ENCODE data around the gene ZMIZ1.

The ZMIZ1 gene

GRCh38 chr10:79079490-79080355 lies 11.0 kb downstream of the ZMIZ1 start:
- peak; percentile 71 for DNase-seq (ENCODE audit: low read depth)

DNA sequence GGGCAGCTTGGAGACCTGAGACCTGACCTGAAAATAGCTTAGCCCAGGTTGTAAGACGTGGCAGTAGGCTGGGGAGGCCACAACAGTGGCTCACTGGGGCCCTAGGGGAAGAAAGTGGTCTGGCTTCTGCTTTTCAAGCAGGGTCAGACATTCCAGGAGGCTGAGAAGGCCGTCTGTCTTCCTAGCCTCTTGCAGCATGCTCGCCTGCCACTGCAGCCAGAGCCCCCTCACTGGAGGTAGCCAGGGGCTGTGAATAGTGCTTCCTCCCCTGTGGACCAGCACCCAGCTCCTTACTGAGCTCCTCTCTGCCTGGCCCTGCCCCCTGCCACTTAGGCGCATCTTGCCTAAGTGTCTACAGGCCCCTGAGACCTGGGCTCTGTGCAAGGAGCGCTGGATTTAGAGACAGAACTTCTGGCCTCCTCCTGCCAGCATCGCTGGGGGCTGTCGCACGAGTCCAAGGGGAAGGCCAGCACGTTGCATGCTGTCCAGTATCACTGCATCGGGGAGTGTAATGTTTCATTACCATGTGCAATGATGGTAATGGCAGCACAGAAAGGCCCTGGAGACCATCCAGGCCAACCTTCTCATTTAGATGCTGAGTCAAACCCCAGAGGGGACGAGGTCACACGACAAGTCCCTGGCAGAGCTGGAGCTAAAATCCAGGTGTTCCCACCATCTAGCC lies 12.7 kb downstream of the ZMIZ1 start:
- peak; percentile 92 for DNase-seq (ENCODE audit: low read depth)

GRCh38 chr10:79082035-79082373 lies 13.2 kb downstream of the ZMIZ1 start:
- DNase-seq (ENCODE audit: low read depth), result no peak

DNA sequence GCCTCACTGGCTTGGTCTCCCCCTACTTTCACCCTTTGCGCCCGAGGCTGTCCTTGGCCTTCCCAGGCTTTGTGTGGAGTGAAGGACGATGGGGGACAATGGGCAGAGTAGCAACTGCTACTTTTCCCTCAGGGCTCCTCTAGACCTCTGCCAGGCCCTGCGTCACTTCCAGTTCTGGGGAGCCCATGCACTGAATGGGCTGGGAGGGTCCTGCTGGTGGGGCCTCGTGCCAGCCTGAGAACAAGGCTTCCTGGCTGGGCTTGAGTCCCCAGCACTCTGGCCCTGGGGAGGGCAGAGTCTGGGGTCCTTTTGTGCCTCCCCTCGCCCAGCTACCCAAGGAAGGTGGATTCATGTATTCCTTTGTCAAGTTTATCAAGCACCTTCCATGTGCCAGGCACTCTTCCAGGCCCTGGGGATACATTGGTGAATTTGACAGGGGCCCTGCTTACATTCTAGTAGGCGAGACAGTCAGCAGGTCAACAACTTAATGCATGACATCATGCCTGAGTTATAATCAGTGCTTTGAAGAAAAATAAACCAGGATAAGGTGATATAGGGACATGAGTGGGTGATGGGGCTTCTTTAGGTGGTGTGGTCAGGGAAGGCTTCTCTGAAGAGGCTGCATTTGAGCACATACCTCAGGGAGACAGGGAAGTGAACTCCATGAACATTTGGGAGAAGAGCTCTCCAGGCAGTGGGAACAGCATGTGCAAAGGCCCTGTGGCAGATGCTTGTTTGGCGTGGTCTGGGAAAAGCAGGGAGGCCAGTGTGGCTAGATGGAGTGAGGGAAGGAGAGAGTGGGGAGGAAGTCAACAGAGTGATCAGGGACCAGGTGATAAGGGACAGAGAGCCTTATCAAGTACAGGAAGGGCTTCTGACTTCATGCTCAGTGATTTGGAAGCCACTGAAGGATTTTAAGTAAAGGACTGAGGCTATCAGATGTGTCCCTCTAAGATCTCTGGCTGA lies 14.1 kb downstream of the ZMIZ1 start:
- DNase-seq (ENCODE audit: low read depth), result peak; percentile 55

GRCh38 chr10:79084012-79084971 lies 15.5 kb downstream of the ZMIZ1 start:
- DNase-seq (ENCODE audit: low read depth), result peak; percentile 92

DNA sequence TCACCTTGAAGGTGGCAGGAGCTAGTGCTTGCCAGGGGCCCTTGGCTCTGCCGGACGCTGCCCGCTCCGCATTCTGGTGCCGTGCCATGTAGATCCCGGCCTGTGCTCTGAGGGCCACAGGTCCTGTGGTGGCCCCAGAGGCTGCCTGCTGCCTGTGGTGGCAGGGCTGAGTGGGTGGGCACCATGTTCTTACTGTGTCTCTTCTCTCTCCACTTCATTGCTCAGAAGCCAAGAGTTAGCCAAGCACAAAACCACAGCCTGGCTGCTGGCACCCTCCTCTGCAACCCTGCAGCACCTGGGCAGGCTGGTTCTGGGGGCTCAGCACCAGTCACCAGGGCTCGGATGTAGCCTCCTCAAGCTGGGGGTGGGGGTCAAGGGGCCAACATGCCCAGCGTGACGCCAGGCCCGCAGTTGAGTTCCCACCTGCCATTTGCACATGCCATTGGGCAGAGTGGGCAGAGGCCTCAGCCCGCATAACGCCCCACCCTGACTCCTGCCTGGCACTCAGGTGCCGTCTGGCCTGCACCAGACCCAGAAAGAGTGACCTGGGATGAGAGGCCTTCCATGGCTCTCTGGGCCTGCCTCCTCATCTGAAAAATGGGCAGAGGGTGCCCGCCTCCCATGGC lies 16.3 kb downstream of the ZMIZ1 start:
- DNase-seq (ENCODE audit: low read depth), result no peak

DNA sequence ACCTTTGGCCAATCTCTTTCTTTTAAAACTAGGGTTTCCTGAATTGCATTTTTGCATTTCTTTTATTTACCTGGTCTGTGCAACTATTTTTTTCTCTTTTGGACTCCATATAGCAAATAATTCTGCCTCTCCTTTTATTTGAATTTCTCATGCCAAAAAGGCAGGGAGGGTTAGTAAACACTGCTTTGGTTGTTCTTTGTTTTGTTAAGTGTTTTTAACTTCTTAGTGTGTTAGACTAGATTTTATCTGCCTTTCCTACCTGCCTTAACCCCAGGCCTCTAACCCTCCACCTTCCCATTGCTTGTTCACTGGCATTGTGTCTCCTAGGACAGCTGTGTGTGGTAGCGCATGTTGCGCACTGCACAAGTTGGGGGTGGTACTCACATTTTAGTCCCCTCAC lies 18.1 kb downstream of the ZMIZ1 start:
- DNase-seq (ENCODE audit: low read depth), result no peak

DNA sequence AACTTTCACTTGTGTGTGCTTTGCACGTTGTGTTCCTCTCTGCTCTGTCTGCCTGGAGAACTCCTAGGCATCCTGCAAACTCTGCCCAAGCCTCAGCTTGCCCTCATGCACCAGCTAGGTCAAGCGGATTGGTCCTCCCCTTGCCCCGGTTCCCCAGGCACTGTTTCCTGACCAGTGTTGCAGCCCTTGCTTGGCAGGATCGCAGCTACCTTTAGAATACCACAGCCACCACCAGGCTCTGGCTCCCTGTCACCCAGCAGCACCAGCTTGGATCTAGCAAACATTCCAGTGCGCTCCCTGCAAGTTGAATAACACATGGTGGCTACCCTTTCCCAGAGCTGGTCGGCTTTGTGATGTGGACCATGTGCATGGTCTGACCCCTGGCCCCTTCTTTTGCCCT lies 19.0 kb downstream of the ZMIZ1 start:
- no peak for DNase-seq (ENCODE audit: low read depth)

- DNase-seq (ENCODE audit: low read depth), result no peak
Observed at GRCh38 chr10:79088176-79088575, 19.4 kb downstream of the ZMIZ1 start.

DNA sequence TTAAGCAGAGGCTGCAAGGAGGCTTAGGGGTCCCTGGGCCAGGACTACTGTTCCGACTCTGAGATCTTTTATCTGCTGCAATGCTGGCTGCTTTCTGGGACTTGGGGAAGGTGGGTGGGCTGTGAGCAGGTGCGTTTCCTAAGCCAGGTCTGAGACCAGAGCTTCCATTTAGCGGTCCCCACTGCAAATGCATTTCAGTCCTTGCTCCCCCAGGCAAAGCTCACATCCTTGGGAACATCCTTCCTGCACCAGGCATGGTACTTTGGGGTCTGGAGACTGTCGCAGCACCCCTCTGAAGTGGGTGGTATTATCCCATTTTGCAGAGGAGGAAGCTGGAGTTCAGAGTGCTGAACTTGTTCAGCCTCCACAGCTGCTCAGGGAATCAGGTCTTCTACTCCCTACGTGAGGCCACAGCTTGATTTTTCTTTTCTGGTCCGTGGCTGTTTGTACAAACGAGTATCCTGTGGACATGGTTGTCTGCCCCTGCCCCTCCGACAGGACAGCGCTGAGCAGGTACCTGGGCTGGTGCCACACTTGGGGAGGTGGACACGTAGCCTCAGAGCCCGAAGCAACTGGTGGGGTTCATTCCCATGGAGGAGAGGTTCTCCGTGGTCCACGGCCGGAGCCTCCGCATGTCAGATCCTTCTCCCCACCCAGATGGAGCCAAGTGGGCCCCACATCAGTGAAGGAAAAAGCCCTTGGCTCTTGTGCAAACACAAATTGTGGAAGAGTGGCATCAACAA lies 20.0 kb downstream of the ZMIZ1 start:
- DNase-seq (ENCODE audit: low read depth), result no peak

GRCh38 chr10:79089632-79090031 lies 20.9 kb downstream of the ZMIZ1 start:
- DNase-seq (ENCODE audit: low read depth), result no peak

DNA sequence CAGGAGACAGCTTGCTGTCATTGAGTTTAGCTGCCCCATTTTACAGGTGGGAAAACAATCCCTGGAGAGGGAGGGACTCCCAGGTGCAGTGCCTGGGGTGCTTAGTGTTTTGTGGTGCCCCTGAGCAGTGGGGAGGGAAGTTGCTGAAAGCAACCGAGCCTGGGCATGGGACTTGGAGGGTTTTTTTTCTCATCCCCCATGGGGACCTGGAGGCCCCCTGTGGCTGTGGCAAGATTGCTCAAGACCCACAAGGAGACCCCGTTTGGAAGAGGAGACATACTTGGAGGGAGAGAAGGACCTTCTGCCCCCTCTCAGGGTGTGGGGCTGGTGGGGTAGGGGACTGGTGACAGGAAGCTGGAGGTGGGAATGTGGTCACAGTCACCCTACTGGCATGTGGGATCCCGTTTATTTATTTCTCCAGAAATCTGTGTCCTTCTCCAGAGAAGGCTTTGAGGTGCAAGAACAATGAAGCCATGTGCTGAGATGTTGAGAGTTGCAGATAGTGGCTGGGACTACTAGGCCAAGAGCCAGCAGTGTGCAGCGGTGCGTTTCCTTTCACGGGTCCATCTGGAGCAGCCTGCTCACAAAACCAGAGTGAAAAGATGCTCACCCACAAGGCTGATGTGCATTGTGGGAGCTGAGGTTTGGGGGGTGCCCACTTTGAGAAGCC lies 21.5 kb downstream of the ZMIZ1 start:
- DNase-seq (ENCODE audit: low read depth), result no peak

GRCh38 chr10:79092292-79092896 lies 23.6 kb downstream of the ZMIZ1 start:
- DNase-seq (ENCODE audit: low read depth), result no peak

- DNase-seq (ENCODE audit: low read depth), result peak; percentile 70
Observed at GRCh38 chr10:79093658-79094411, 25.1 kb downstream of the ZMIZ1 start.

- no peak for DNase-seq (ENCODE audit: low read depth)
Observed at GRCh38 chr10:79094412-79095175, 25.8 kb downstream of the ZMIZ1 start.

DNA sequence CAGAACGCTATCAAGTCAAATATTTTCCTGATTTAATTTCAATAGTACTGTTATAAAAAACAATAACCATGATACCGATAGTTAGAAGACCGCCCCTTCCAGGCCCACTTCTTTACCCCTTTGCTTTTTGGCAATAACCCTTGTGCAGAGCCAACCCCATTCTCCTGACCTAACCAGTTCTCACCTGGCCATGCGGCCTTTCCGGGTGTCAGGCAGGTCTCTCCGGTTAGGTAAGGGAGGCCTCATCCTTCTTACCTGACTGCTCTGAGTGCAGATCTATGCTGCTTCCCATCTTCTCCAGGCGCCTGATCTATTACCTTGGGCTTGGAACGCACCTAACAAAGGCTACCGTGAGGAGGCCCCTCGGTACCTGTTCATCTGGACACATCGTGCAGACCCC lies 26.6 kb downstream of the ZMIZ1 start:
- DNase-seq (ENCODE audit: low read depth), result no peak

DNA sequence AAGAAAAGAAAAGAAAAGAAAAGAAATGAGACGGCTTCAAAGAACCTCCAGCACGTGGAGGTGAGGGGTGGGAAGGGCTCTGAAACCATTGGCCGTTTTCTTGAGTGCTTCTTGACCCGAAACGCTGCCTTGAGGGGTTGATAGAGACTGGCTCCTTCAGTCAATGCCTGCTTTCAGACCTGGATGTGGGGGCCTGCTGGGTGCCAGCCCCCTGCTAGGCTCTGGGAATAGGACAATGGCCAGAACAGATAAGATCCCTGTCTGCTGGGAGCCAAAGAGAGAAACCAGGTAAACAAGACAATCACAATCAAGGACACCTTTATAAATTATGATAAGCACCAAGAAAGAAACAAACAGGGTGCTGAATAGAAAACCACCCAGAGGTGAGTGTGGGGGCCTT lies 27.7 kb downstream of the ZMIZ1 start:
- DNase-seq (ENCODE audit: low read depth), result no peak

All from iris pigment epithelial cell (primary cell).